Epithelial cell of proximal tubule (primary cell): ENCODE measurements around the gene ACOX3. TPM values are rescaled to one million over a fixed set of nuclear protein-coding genes. Genes with fewer than 3 reads are reported as not detected.
A peak's percentile ranks its signal among the peaks of the same experiment; 100 is the strongest.

Source experiments
- DNase-seq: peaks from one replicate; pipeline ENCODE4 v3.0.0-alpha.2; 2011; ENCODE audit warnings: low read depth
- H3K4me3 ChIP-seq: 2 replicates; pipeline ENCODE4 v1.5.1; 2011; ENCODE audit warnings: low read depth, mild to moderate bottlenecking, low read length
- CTCF ChIP-seq: conservative IDR thresholded peaks from 2 replicates; pipeline ENCODE4 v1.5.1; 2012; ENCODE audit warnings: low read depth, mild to moderate bottlenecking, low read length
- total RNA-seq: library from RNA; depleted of rRNA; stranded (reverse); fragments of >200 nt; gene quantifications from 2 replicates; pipeline ENCODE4 v1.2.3, GENCODE V29; 2015

The ACOX3 gene
- total RNA-seq, 1 donor from 2014 or later, result 10.5 TPM

GRCh38 chr4:8434251-8435073 lies 6.1 kb downstream of the ACOX3 start:
- no peak for TF ChIP-seq CTCF
- no peak overlapping the region for H3K4me3 ChIP-seq
- DNase-seq, result no peak

GRCh38 chr4:8433136-8433535 lies 7.4 kb downstream of the ACOX3 start:
- TF ChIP-seq CTCF, result no peak
- no peak for DNase-seq
- H3K4me3 ChIP-seq, result no peak overlapping the region

- no peak for TF ChIP-seq CTCF
- no peak overlapping the region for H3K4me3 ChIP-seq
- no peak for DNase-seq
Observed at GRCh38 chr4:8431553-8431952, 9.0 kb downstream of the ACOX3 start.

- H3K4me3 ChIP-seq, result peak overlapping the region; percentile 83
- DNase-seq, result no peak
- peak; percentile 59 for TF ChIP-seq CTCF
Observed at GRCh38 chr4:8428288-8429097, 12.0 kb downstream of the ACOX3 start.

GRCh38 chr4:8427761-8428287 lies 12.7 kb downstream of the ACOX3 start:
- peak overlapping the region; percentile 83 for H3K4me3 ChIP-seq
- no peak for TF ChIP-seq CTCF
- no peak for DNase-seq

GRCh38 chr4:8427262-8427661 lies 13.3 kb downstream of the ACOX3 start:
- no peak for TF ChIP-seq CTCF
- H3K4me3 ChIP-seq, result peak overlapping the region; percentile 83
- DNase-seq, result no peak
